Dedifferentiated amniotic fluid mesenchymal stem cell (primary cell): ENCODE results near the gene PEX6.

Experiments used
- DNase-seq: peaks from one replicate; pipeline ENCODE4 v3.0.0-alpha.2; 2016; ENCODE audit errors: extremely low spot score

PEX6 gene

DNA sequence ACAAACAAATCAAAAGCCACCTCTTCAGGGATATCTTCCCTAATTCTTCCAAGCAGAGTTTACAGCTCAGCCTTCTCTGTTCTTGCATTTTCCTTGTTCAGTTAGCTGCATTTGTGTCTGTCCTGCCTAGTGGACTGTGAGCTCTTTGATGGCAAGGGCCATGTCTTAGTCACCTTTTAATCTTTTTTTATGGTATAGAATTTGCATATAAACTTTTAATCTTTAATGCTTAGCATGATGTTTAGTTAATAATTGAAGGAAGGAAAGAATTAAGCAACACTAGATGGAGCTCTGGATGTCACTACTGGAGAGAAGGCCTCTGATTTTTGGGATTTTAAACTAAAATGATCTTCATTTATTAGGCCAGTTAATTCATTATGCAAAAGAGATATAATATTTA, 17.5 kb upstream of the PEX6 start:
- DNase-seq: no peak

DNA sequence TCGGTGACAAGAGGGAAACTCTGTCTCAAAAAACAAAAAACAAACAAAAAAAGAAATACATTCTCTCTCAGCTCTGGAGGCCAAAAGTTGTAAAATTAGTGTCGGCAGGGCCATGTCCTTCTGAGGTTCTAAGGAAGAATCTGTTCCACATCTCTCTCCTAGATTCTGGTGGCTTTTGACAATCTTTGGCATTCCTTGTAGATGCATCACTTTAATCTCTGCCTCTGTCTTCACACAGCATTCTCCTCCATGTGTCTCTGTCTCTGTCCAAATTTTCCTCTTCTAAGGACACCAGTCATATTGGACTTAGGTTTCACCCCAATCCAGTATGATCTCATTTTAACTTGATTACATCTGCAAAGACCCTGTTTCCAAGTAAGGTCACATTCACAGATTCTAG, 14.5 kb upstream of the PEX6 start:
- DNase-seq: no peak

DNA sequence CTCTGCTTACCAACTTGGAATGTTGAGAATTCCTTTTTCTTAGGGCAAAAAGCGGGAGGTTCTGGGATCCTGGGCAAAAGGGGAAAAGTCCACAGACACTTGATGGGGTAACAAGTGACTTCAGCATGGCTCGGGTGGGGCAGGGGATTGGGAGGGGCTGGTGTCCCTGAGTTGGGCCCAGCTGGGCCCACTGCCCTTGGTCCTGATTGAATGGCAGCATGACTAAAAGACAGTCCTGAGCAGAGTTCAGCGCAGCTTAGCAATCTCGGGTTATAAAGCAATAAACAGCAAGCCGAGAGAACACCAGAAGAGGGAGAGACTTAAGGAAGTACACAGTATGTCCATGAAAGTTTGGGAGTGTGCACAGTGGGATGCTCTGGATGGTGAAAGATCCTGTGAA, 10.9 kb upstream of the PEX6 start:
- no peak for DNase-seq

DNA sequence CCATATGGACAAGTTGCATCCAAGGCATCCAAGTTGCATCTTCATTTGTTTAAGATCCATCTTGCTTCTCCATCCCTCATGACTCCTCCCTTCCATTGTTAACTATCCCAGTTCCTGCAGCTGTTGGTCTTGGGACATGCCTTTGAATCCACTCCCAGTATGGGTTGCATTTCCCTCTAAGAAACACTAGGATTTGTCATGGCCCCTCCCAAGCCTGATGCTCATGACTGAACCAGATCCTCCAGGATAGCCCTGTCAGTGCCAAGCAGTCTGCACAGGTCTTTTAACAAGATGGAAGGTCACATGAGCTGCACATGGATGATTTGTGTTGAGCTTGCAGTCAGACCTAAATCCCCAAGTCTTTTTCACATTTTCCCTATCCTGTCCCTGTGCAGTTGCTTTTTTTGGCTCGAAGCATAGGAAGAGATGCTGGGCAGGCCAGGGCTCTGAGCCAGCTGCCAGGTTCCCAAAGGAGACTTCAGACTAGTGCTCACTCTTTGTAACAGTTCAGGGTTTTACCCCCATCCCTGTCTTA, 9.6 kb upstream of the PEX6 start:
- DNase-seq: no peak

GRCh38 chr6:42987533-42988451, 8.8 kb upstream of the PEX6 start:
- DNase-seq: no peak

DNA sequence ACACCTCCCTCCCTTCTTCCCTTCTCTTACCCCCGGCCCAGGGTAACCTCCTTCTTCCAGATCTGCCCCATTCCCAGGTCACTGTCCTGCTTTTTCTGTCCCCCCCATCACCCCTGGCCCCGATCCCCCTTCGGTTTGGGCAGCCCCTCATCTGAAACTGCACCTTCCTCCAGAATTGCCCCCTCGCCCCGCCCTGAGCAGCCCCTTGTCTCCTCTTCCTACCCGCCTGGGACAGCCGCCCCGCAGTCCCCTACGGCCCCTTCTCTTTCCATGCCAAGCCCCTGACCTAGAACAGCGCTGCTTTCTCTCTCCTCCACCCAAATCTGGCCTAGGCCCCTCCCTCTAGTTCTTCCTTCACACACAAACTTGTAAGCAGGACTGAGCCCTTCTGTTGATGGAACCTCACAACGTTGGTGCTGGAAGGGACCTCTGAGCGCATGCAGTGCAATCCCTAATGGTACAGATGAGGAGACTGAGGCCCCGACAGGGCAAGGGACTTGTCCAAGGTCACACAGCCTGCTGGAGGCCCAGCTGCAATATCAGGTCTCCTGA, 6.0 kb upstream of the PEX6 start:
- no peak for DNase-seq

DNA sequence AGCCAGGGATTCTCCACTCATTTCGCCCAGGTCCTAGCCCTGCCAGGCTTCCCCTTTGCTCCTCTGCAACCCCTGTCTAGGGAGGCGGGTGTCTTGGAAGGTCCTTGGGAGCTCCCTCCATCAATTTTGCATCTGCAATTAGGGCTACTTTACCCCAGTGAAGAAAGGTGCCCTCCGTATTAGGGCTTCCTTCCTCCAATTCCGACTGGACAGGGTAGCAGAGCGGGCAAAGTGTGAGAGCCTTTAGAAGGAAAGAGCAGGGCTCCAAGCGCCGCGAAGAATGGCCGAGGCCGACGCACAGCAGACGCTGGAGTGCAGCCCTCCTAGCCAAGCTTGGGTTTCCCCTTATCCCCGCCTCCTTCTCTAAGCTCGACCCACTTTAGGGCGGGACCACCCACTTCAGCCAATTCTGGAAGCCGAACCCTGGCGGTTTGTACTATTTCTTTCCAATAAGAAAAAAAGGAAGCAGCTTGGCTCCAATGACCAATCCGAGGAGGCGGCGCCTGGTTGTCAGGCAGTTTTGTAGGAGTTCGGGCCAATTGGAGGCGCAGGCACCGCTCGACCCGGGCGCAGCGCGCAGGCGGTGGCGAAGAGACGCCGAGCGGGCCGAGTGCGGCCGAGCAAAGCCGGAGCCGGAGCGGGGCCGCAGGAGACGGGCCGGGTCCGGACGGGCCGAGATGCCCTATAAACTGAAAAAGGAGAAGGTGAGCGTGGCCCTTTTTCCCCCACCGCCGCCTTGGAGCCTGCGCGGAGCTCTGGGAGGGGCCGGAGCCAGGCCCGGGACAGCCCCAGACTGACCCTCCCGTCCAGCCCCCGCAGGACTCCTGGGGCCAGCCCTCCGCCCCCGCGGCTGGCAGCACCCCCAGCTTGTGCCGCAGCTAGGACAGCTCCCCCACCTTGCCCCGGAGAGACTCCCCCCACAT, 5.3 kb upstream of the PEX6 start, which contains the start of gene PPP2R5D:
Gene PPP2R5D (plus strand): TSS at position 570 of the 923 bp plus-strand sequence. CDS start 108 bp downstream, at position 678.
- peak; percentile 100 for DNase-seq

GRCh38 chr6:42981836-42982235, 2.9 kb upstream of the PEX6 start:
- DNase-seq: no peak

GRCh38 chr6:42979523-42980177, 669 bp upstream of the PEX6 start:
- DNase-seq: no peak

- no peak for DNase-seq
Observed at GRCh38 chr6:42978487-42978838, 518 bp downstream of the PEX6 start.

DNA sequence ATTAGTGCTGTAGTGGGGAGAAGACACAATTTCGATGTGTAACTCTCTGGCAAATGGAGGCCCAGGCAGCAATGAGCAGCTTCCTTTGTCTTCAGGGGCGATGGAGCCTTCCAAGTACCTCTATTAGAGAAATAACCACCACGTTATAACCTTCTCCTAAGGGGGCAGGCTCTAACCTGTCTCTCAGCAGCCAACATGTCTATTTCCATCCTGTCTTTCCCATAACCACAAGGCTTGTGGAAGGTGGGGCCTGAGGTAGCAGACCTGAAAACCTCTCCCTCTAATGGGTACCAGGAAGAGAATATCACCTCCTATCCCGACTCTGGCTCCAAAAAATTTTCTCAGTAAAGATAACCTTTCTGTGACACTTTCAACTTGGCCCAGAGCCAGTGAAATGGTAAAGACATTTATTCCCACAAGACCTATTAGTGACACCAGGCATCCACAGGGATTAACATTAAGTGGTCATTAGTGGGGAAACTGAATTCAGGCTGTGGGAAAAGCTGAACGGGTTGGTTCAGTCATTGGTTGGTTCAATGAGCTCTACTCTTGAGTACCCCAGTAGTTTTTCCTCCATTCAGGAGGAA, 4.0 kb downstream of the PEX6 start:
- no peak for DNase-seq

- DNase-seq: no peak
Observed at GRCh38 chr6:42973926-42974325, 5.1 kb downstream of the PEX6 start.

GRCh38 chr6:42971746-42972327, 7.1 kb downstream of the PEX6 start:
- DNase-seq: no peak

- DNase-seq: no peak
Observed at GRCh38 chr6:42970871-42971612, 7.9 kb downstream of the PEX6 start.

DNA sequence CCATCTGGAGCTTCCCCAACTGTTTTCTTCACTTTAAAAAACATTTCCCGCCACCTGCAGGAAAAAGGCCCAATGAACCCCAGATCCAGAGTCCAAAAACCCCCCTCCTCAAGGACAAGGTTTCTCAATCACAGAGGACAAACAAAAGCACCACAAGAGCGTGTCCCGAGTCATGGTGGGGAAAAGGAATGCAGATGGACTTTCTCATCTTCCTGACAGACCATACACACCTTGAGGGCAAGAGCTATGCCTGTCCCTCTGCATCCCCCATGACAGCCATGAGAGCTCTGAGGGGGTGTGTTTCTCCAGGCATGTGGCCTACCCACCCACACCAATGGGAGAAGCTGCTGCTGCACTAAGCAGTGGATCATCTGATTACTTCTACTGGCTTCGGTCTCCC, 9.0 kb downstream of the PEX6 start:
- no peak for DNase-seq

- no peak for DNase-seq
Observed at GRCh38 chr6:42969431-42969830, 9.6 kb downstream of the PEX6 start.

DNA sequence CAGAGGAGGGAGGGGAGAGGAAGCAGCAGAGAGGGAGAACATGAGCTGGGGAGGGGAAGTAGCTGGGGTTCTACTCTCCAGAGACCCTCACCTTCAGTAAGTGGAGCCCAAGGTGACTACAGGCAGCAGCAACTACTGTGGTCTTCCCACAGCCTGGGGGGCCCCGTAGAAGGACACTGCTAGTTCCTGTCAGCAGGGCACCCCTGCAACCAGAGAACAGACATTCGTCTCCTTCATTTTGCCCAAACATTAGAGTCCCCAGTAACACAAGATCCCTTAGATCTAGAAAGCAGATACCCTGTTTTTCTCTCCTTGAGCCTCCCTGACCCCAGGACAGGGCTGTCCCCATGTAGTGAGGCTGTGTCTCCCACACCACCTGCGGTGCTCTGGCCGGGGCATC, 10.2 kb downstream of the PEX6 start:
- DNase-seq: no peak

DNA sequence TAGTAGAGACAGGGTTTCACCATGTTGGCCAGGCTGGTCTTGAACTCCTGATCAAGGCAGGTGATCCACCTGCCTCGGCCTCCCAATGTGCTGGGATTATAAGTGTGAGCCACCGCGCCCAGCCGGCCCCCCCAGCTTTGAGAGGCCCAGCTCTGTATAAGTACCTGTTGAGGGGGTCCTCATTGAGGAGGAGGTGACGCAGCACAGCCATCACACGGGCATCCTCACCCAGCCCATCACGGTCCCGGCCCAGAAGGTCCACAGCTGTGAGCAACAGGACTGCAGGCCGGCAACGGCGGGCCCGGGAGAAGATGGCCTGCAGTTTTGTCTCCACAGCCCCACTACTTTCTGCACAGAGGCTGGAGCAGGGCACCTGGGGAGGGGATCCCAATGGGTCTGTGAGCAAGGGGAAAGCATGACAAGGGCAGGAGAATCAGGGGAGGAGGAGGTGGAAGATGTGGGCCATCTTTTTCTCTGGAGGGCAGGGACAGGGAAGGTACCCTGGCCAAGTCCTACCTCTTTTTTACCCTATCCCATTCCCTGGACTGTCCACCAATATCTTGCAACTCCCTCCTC, 10.8 kb downstream of the PEX6 start:
- DNase-seq: no peak

- no peak for DNase-seq
Observed at GRCh38 chr6:42967228-42967627, 11.8 kb downstream of the PEX6 start.

DNA sequence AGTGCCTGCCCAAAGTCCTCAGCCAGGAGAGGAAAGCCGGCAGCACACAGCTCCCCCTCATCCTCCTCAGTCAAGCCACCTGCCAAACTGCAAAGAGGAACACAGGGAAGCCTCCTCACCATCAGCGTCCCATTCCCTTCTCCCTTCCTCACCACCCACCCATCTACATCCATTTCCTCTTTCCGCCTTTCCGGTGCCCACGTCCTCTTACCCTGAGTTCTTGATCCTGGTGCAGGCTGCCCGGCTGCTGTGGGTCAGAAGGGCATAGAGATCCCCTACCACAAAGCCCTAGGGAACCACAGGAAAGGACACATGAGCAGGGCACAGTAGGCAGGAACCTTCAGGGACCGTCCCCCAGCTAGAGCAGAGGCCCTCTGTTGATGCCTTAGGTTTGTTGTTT, 12.4 kb downstream of the PEX6 start:
- DNase-seq: no peak
